ENCODE results near the gene CRAMP1.

- TF ChIP-seq REPIN1 (tag by site-specific recombination; IDR thresholded peaks at IDR 0.05; ENCODE audit: low read depth) (no peak), CTCF (tag by site-specific recombination; IDR thresholded peaks at IDR 0.05) (no peak), ZNF777 (tag by site-specific recombination; IDR thresholded peaks at IDR 0.05; ENCODE audit: borderline replicate concordance) (no peak), ZBTB49 (tag by site-specific recombination; IDR thresholded peaks at IDR 0.05; ENCODE audit: low read depth) (no peak), YY1 (tag by site-specific recombination; IDR thresholded peaks at IDR 0.05) (no peak), PRDM1 (tag by site-specific recombination; IDR thresholded peaks at IDR 0.05) (no peak), GLIS1 (tag by site-specific recombination; IDR thresholded peaks at IDR 0.05) (no peak)
Observed at GRCh38 chr16:1630450-1631213, 18.5 kb downstream of the CRAMP1 start.
